Forelimb muscle (tissue), 1 donor: ENCODE data around the gene CTTNBP2NL. TPM values are rescaled to one million over a fixed set of nuclear protein-coding genes. Genes with fewer than 3 reads are reported as not detected.

ENCODE experiments used
- DNase-seq: peaks from one replicate; pipeline ENCODE4 v3.0.0-alpha.2; 2013; ENCODE audit warnings: low read depth
- polyA plus RNA-seq: library from polyadenylated mRNA; unstranded; fragments of 120-200 nt; gene quantifications from one replicate; pipeline ENCODE4 v1.2.1, GENCODE V29; 2013; ENCODE audit not compliant: insufficient read length

CTTNBP2NL gene, protein sequence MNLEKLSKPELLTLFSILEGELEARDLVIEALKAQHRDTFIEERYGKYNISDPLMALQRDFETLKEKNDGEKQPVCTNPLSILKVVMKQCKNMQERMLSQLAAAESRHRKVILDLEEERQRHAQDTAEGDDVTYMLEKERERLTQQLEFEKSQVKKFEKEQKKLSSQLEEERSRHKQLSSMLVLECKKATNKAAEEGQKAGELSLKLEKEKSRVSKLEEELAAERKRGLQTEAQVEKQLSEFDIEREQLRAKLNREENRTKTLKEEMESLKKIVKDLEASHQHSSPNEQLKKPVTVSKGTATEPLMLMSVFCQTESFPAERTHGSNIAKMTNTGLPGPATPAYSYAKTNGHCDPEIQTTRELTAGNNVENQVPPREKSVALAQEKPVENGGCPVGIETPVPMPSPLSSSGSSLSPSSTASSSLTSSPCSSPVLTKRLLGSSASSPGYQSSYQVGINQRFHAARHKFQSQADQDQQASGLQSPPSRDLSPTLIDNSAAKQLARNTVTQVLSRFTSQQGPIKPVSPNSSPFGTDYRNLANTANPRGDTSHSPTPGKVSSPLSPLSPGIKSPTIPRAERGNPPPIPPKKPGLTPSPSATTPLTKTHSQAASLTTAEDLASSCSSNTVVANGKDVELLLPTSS
- 14.0 TPM for polyA plus RNA-seq

DNA sequence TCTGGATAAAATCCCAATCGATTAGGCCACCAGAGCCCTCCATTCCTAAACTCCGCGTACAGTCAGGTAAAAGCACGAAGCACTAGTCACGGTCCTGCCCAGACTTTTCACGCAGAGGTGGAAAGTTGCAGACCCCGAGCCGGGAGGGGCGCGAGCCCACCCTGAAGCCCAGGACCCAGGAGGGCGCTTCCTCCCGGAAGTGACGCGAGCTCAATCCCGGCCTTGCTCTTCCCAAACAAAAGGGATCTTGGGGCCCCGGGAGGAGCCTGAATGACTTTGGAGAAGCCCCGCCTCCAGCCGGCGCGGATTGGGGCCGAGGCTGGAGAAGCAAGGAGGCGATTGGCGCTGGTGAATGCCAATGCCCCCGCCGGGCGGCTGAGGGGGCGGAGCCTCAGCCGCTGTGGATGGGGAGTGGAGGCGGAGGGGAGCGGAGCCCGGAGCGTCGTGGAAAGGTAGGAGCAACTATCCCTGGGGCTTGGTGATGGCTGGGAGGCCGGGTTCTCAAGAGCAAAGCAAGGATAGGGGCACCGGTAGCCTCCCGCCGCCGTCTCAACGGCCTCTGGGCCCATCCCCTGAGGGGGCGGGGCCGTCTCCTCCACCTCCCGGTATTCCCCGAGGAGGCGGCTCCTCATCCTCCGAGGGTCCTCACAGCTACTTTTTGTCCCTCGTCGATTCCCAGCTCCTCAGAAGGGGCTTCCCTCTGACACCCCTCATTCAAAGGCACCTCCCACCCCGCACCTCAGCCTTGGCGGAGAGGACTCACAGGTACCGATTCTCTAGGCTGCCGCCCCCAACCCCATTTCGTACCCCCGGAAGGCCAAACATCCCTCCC lies at the start of gene CTTNBP2NL:
Gene CTTNBP2NL, plus strand, starts transcription at position 394 of the 832 bp plus-strand sequence. CDS start 19,952 bp downstream, outside the sequence.
- peak; percentile 90 for DNase-seq

DNA sequence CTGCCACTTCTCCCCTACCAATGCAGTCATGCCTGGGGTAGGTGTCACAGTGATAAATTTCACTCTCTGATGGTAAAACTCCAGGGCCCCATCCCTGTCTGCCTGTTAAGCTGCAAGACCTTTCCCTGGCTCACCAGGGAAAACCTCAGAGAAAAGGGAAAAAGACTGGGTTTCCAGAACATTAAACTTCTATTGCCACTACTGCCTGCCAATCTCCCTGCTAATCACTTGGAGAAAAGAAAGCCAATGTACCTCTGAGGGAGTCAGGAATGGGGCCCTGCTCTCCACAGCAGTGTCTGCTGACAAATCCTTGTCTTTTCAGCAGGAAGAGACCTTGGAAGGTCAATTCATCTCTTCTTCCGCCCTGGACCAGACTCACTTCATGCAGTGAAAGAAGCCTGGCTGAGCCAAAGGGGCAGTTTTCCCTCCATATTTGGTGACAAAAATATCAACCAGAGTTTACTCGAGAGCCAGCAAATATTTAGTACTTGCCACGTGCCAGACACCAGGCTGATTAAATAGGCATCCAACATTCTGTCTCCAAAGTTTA lies 49.1 kb upstream of the CTTNBP2NL start:
- DNase-seq = no peak

DNA sequence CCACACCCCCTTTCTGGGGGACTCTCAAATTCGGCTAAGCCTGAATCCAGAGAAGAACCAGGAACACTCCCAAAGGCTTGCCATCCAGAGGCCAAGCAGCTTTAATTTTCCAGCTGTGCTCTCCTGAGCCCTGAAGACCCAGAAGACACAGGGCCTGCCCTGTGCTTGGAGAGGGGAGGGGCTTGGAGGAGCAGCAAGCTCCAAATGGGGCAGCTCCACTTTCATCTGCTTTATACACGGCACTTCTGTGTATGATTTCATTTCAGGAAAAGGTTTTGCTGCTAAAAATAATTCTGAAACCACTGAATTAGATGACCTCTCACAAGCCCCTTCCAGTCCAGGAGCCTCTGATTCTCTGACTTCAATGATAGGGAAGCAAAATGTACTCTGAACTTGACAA lies 39.2 kb upstream of the CTTNBP2NL start:
- DNase-seq = no peak

DNA sequence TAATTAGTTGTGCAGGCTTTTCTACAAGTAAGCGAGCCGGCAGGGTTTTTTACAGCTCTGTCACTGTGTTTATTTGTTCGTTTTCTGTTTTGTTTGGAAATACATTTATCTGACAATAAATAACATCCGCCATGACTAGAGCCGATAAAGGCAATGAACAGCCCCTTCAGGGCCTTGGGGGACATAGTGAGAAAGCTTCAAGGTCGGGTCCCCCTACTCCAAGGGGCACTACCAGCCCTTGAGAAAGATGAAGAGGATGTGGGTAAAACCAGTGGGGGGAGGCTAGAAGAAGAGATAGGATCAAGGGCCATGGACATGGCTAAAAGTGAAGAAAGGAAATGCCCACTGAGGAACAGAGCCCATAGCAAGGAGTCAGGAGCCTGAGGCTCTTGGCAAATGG lies 38.5 kb upstream of the CTTNBP2NL start:
- no peak for DNase-seq

DNA sequence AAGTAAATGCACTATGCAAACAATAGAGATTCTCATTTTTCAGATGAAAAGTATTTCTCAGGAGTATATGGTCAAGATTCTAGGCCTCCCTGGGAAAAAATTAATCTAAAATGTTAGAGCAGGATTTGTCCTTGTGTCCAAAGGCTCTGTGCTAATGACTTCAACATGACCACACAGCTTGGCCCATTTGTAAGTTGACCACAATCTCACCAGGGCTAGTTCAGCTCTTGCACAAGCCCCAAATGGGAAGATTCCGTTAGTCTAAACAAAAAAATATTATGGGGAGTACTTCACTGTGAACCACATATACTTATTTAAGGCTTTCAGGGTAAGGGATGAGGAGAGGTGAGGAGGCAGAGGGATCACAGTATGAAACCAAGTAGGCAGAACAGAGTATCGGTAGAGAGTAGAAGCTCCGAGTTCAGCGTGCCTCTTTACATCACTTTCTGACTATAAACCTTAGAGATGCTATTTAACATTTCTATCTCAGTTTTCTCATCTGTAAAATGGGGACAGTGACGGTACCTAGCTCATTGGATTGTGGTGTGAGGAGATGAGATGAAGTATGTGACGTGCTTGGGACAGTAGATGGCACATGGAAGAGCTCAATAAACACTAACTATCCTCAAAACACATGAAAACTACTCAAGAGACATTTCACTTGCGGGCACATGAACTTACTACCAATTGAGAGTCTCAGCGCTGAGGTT lies 37.8 kb upstream of the CTTNBP2NL start:
- DNase-seq = no peak

DNA sequence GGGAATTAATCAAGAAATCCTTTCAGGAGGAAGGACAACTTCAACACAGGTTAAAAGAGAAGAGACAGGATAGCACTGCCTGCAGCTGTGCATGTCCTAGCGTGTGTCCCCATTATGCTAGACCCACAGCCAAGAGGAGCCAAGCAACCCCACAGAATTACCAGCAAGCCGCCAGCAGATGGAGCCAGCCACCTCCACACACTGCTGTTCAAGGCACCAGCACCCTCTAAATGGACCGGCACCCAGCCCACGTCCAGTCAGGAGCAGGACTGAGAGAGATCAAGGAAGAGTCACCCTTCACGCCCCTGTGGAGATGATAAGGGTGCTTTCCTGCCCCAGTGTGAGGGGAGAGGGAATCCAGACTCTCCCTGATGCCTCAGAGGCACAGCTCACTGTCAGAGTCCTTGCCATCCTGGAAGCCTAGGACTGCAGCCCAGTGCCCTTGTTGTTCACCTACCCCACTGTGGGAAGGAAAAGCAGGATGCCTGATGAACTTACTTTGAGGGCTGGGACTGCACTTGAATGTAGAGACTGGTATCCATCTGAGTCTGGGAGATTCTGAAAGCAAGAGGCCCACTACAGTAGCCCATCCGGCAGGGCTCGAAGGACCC lies 37.1 kb upstream of the CTTNBP2NL start:
- no peak for DNase-seq

DNA sequence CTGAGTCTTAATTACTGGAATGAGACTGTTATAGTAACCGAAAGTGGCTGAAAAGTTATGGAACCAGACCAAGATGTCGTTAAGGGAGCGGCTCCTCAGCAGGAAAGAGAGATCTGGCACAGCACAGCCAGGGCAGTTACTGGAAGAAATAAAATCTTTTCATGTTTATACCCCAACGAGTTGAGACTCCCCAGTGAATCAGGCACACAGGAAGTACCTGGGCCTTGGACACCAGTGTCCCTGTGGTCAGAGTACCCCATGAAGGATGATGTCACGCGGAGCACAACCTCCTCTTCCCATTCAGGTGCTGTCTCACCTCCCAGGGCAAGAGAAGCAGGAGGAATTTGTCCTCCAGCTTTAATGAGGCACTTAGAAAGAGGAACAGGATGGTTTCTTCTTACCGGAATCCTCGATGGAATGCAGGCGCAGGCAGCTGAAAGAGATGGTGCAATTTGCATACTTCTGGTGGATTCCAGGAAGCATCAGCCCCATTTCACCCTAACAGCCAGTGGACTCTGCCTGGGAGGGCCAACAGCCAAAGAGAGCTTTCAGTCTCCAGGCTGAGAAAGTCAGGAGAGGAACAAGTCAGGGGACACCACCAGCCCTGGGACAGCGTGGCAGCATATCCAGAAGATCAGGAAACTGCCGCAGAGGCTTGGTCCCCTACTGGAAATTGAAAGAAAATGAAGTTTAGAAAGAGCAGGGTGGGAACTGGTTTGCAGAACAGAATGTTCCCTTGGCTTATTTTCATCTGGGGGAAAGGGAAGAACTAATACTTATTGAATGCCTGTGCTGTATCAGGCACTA lies 35.9 kb upstream of the CTTNBP2NL start:
- DNase-seq = no peak

DNA sequence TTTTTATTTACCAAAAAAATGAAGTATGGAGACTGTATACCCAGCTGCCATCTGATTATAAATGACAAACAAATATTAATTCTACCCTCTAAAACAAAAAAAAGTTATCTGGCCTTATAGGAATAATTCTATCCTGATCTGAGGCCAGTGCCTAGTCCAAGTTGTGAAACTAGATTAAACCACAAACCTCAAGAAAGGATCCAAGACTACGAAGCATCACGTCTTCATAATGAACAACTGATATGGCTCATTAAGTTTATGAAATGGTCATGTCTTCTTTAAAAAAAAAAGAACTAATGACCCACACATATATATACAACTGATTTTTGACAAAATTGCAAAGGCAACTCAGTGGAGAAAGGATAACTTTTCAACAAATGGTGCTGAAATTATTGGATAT lies 32.4 kb upstream of the CTTNBP2NL start:
- DNase-seq = no peak

DNA sequence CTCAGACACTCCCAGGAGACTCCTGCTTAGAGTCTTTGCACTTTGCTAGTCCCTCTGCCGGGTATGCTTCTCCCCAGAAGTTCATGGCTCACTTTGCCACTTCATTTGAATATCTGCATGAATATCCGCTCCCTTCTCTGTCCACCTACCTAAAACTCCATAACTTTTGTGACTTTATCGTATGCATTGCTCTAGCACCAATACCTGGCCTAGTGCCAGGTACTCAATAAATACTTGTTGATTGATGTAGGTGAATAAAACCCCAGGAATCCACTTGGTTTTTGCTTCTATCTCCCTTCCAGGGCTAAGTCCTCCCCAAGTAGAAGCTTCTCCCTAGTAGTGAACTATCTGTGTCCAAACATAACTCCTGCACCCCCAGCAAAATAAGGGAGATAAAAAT lies 27.8 kb upstream of the CTTNBP2NL start:
- no peak for DNase-seq

DNA sequence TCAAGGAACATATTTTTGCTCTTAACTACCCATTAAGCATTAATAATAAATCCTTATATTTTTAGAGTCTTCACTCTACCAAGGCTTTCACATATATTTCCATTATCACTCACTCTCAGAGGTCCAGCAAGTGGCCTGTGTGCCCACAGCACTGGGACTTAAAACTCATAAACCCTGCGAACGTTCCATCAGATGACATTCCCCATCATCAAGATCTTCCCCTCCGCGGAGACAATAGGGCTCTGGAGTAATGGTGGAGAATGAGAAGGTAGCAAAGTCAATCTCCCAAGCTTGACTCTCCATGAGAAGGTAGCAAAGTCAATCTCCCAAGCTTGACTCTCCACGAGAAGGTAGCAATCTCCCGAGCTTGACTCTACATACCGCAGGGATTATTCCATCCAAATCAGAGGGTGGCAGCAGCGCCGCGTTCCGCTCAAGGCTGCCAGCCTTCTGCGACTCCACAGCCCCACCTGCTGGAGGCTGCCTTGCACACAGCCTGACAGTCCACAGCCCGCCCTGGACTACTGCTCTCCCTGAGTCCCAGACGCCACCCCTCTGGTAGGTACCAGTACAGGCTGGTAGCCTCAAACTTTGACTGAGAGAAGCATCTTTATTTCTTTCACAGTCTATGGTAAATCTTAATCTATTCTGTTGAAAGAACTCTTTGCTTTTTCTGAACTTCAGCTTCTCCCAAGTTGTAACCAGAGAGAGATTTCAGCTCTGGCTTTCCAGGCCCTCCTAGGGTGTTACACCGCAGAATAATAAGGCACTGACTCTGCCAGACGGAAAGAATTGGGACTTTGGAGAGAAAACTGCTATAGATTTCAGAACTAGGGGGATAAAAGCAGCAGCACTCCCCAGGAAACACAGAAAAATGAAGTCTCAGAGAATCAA lies 26.4 kb upstream of the CTTNBP2NL start:
- DNase-seq = no peak

DNA sequence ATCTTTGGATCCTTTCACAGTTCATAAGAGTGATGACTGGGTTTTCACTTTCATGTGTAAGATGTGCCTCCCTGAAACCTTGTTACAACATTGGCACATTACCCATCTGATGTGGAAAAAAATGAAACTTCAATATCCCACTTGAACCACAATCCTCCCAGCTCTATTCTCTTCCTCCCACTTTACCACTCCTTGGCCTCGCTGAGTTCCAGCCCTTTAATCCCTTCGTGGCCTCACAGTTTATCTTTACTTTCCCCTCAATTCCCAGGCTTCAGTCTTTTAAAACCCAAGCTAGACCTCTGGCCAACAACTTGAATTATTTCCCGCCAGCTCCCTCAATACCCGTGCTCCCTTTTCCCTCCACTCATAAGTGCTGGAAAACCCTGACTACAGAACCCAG lies 25.0 kb upstream of the CTTNBP2NL start:
- no peak for DNase-seq

DNA sequence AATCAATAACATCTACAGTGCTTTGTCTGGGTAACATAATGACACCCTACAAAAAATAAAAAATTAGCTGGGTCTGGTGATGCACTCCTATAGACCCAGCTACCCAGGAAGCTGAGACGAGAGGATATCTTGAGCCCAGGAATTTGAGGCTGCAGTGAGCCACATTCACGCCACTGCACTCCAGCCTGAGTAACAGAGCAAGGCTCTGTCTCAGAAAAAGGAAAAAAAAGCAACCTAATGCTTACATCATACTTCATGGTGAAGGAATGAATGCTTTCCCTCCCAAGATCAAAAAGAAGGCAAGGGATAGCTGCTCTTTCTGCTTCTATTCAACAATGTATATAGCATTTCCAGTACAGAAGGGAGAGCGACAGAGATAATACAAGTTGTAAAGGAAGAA lies 24.2 kb upstream of the CTTNBP2NL start:
- no peak for DNase-seq

DNA sequence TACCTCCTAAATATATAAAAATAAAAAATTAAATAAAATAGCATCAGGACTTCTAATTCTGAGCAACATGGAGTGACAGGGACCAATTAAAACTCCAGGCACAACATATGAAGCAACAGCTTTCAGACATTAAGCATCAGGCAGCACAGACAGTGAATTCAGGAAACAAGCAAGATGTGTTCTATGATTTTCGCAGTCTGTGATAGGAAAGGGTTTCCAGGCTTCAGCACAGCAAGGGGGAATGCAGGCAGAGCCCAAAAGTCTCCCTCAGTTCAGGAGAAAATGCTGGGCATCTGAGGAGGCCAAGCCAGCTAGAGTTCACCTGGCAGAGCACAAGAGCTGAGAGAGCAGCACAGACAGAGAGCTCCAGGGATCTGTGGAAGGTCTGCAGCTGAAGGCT lies 22.2 kb upstream of the CTTNBP2NL start:
- no peak for DNase-seq

DNA sequence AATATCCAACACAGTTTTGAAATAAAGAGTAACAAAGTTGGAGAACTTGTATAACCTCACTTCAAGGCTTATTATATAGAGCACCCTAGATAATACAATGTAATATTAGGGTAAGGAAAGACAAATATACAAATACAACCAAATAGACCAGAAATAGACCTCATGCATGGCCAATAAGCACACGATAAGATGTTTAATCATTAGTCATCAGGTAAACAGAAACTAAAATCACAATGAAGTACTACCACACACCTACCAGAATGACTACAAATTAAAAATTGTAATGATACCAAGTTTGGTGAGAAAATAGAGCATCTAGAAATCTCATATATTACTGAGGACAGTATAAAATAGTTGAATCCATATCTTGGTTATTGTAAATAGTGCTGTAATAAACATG lies 20.3 kb upstream of the CTTNBP2NL start:
- DNase-seq = no peak

DNA sequence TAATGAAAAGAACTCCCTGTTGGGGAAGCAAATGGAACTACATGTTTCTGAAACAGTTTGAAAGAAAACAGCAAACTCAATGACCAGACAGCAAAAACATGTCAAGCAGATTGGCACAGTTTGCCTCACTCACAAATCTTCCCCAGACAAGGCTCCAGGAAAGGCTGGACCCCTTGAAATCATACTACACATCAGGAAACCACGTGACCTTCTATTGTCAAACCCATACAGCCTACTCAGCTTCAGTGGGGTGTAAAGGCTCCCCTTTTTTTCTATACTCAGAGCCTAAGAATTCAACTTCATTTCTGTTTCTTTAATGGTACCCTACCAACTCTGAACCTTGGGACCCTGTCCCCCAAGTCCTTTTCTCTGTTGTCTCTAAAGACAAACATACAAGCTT lies 15.7 kb upstream of the CTTNBP2NL start:
- DNase-seq = no peak

DNA sequence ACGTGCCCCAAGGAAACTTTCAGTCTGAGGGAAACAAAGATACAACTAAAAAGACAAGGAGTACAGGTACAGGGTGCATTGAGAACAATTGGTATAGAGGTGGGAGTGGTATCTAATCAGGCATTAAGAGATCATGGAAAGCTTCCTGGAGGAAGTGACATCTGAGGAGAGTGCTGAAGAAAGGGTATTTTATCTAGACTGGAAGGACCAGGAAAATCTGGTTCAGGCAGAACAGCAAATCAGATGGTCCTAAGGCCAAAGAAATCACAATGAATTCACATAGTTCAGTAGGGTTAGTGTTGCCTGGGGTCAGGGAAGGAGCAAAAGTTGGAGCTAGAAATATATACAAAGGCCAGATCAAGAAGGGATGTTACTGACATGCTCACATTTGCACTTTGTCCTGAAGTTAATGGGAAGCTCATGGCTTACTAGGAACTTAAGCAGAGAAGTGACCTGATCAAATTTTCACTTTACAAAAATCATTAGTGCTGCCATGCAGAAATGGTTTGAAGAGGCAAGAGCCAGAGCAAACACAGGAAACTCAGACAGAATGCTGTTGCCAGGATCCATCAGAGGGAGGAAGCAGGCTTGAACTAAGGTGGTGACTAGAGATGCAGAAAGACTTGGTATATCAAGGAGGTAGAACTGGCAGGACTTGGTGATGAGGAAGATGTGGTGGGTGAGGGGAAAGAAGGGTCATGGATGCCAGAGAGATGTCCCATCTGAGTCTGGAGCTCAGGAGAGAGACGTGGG lies 14.5 kb upstream of the CTTNBP2NL start:
- no peak for DNase-seq

DNA sequence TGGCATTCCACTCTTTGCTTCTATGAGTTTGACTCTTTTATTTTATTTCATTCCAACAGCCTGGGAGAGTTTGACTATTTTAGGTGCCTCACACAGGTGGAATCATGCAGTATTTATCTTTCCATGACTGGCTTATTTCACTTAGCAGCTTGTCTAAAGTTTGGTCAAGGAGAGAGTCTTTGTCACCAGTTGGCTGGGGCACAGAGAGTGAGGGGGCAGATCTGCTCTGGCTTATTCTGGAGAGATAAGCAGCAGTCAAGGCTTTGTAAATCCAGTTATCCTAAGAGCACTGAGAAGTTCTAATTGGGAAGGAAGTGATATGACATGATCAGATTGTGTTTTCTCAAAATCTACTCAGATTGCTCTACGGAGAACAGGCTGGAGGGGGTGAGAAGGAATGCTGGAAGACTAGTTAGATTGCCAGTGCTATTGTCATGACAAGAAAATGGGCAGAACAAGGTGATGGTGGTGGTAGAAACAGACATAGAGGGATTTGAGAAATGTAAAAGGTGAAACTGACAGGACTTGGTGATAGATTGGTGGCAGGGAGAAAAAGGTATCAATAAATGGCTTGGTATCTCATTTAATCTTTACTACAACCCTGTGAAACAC lies 12.1 kb upstream of the CTTNBP2NL start:
- no peak for DNase-seq
